GM12864 (cell line): ENCODE measurements around the gene ADGRG7.

Experiments
- DNase-seq: peaks from one replicate; pipeline ENCODE4 v3.0.0-alpha.2; 2011; ENCODE audit warnings: low read depth
- H3K4me3 ChIP-seq: 2 replicates; pipeline ENCODE4 v1.5.1; 2011; ENCODE audit warnings: mild to moderate bottlenecking, low read depth, low read length, control low read depth
- CTCF ChIP-seq: IDR thresholded peaks from 2 replicates; pipeline ENCODE4 v1.5.1; 2011; ENCODE audit warnings: low read depth, mild to moderate bottlenecking, moderate library complexity, low read length, control low read depth, inconsistent platforms; ENCODE audit errors: missing control alignments

Gene ADGRG7

GRCh38 chr3:100611221-100611620, 1.8 kb downstream of the ADGRG7 start:
- no peak for DNase-seq
- TF ChIP-seq CTCF = no peak
- no peak overlapping the region for H3K4me3 ChIP-seq

GRCh38 chr3:100613721-100614390, 4.5 kb downstream of the ADGRG7 start:
- no peak for DNase-seq
- TF ChIP-seq CTCF = no peak
- H3K4me3 ChIP-seq = no peak overlapping the region

- no peak for TF ChIP-seq CTCF
- no peak overlapping the region for H3K4me3 ChIP-seq
- DNase-seq = no peak
Observed at GRCh38 chr3:100614941-100615340, 5.5 kb downstream of the ADGRG7 start.

- H3K4me3 ChIP-seq = no peak overlapping the region
- DNase-seq = no peak
- TF ChIP-seq CTCF = no peak
Observed at GRCh38 chr3:100615684-100616083, 6.3 kb downstream of the ADGRG7 start.

GRCh38 chr3:100621251-100621650, 11.8 kb downstream of the ADGRG7 start:
- TF ChIP-seq CTCF = no peak
- DNase-seq = no peak
- no peak overlapping the region for H3K4me3 ChIP-seq

- TF ChIP-seq CTCF = no peak
- no peak overlapping the region for H3K4me3 ChIP-seq
- no peak for DNase-seq
Observed at GRCh38 chr3:100627491-100627890, 18.1 kb downstream of the ADGRG7 start.

- no peak for TF ChIP-seq CTCF
- no peak for DNase-seq
- no peak overlapping the region for H3K4me3 ChIP-seq
Observed at GRCh38 chr3:100629421-100630127, 20.2 kb downstream of the ADGRG7 start.
